GM21723 (cell line): ENCODE measurements around the gene PSMD14.

ENCODE experiments used
- ATAC-seq: cut with Tn5 transposase; IDR thresholded peaks from one replicate; pipeline ENCODE4 v1.9.1; 2021; ENCODE audit warnings: mild to moderate bottlenecking, moderate library complexity; ENCODE audit not compliant: unreplicated experiment

Gene PSMD14

GRCh38 chr2:161438598-161438997 lies 130.4 kb downstream of the PSMD14 start:
- no peak for ATAC-seq

- ATAC-seq = no peak
Measured at GRCh38 chr2:161445097-161445496, 136.9 kb downstream of the PSMD14 start.

GRCh38 chr2:161448431-161448830 lies 140.2 kb downstream of the PSMD14 start:
- ATAC-seq = no peak
